DMS79 treated with DMSO at 0.1 percent for 48 hours (cell line): ENCODE results near the gene ABI1.
"Not testable (repeated sequence)": the region's sequence is repeated elsewhere in the genome, so short reads cannot be mapped to it uniquely, and the experiment has no call there.

Experiments used
- DNase-seq: peaks from one replicate; lab custom pipeline; 2025; lab: John Stamatoyannopoulos, UW

Gene ABI1

DNA sequence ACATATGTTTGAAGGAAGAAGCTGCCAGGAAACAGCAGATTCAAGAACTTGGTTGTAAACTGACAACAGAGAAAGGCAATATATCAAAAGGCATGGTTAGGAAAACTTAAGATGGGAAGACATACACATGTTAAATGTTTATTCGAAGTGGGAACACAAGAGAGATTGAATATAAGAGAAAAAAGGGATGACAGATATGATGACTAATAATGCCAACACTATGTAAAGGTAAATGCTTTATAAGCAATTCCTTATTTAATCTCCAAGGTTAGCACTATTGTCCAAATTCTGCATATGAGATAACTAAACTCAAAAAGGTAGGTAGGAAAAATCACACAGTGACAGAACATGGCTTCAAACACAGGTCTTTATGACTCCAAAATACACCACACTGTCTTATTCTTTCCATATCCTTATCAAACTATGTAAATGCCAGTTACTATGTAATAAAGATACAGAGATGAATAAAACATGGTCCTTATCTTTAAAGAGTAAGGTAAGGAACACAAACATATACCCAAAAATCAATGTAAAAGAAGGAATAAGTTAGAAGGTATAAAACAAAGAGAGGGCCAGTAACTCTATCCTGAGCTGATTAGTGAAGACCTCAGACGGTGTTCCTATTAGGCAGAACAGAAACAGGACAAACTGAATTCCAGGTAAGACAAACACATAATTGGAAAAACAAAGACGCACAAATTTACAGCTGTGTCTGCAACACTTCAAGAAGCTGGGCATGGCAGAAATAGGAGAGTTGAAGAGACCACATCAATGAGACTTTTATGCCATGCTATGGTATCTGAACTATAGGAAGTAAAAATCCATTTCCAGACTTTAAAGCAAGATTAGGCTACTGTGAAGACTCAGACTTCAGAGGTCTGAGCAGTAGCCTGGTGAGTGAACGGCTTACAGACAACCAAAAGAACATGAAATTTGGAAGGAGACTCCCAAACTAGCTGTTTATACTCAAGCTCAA is 56.1 kb downstream of the ABI1 start:
- DNase-seq: no peak

DNA sequence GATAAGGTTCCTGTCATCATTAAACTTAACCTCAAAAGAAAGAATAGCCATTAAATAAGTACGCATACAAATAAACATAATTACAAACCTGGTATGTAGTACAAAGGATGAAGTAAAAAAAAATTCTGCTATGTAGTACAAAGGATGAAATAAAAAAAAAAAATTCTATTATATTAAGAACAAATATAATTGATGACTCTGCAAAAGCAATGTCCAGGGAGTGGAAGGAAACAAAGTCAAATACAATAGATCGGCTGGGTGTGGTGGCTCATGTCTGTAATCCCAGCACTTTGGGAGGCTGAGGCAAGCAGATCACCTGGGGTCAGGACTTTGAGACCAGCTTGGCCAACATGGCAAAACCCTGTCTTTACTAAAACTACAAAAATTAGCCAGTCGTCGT is 56.9 kb downstream of the ABI1 start:
- DNase-seq: no peak

DNA sequence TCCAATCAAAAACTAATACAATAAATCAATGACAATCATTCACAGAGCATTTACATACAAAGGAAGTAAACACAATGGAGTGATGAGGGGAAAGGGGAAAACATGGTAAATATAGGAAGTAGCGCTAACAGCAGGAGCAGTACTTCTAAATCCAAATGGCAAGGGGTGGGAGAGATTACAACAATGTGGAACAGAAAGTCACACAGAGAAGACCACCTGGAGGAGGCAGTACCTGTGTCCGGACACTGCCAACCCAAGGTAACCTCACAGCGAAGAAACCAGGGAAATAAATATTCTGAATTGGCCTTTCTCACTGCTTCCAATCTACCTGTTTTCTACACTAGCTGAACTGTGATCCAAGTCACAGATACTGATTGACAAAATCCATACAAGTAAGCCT is 58.2 kb downstream of the ABI1 start:
- DNase-seq: no peak

DNA sequence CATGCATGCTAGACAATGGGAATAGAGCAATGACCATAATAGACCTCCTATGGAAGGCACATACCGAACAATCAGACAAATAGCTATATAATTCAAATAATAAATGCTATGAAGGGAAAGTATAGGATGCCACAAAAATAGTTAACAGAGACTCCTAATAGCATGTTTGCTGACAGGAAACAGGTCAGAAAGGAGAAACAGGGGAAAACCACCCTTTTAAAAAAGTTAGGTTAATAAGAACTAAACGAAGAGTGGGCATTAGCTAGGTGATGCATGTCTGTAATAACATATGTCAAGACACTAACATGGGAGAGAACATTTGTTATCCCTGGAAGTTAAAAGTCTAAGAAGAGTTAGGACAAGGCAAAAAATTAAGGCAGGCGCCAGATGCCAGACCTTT is 58.9 kb downstream of the ABI1 start:
- DNase-seq: no peak

DNA sequence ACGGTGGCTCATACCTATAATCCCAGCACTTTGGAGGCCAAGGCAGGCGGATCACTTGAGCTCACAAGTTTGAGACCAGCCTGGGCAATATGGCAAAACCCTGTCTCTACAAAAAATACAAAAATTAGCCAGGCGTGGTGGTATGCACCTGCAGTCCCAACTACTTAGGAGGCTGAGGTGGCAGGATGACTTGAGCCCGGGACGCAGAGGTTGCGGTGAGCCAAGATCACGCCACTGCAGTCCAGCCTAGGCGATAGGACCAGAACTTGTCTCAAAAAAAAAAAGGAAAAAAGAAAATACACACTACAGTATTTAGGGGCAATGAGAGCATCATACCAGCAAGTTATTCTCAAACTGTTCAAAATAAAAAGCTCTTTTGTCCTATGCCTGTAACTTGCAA is 59.5 kb downstream of the ABI1 start:
- DNase-seq: no peak

DNA sequence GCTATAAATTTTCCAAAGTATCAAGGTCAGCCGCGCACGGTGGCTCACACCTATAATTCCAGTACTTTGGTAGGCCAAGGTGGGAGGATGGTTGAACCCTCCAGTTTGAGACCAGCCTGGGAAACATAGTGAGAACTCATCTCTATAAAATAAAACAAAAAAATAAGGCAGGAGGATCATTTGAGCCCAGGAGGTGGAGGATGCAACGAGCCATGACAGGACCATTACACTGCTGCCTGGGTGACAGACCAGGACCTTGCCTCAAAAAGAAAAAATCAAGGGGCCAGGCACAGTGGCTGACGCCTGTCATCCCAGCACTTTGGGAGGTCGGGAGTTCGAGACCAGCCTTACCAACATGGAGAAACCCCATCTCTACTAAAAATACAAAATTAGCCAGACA is 60.3 kb downstream of the ABI1 start:
- DNase-seq: no peak

DNA sequence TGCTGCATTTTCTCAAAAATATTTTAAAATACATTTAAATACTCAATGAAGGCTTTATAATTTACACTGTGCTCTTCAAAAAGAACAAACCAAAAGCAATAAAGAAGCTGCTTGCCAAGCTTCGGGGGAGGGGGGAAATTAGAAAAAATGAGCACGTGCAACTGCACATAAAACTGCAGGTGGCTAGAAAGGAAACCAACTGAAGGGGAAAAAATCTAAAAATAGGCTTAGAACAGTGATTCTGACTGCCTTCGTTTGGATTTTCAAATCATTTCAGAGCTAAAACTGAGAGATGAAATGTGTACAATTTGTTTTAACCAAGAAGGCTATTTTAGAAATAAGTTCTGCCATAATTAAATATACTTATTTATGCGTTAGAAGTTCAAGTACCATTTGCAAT is 61.4 kb downstream of the ABI1 start:
- no peak for DNase-seq

DNA sequence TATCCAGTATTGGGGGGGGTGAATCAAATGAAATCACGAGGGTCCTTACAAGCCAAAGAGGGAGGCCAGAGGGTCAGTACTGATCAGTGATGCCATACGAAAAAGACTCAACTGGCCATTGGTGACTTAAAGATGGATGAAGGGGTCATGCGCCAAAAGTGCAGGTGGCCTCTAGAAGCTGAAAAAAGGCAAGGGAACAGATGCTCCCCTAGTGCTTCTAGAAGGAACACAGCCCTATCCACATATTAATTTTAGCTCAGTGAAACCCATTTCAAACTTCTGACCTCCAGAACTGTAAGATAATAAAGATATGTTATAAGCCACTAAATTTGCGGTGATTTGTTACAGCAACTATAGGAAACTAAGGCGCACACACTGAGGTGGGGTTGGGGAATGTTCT is 62.5 kb downstream of the ABI1 start:
- no peak for DNase-seq

DNA sequence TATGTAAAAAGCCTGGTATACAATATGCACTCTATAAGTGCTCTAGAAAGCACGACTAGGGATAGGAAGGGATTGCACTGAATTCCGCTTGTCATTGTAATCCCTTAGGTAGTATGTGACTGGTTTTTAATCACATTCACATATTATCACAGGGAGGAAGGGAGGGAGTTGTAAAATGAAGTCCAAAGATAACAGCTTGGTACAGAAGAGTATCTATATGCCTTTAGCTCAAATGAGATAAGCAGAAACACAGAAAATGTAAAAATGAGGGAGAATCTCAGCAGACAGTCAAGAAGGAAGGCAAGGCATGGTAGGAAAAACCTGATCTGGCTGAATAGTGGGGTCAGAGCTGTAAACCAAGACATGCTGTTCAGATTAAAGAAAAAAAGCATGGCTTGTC is 63.4 kb downstream of the ABI1 start:
- no peak for DNase-seq

DNA sequence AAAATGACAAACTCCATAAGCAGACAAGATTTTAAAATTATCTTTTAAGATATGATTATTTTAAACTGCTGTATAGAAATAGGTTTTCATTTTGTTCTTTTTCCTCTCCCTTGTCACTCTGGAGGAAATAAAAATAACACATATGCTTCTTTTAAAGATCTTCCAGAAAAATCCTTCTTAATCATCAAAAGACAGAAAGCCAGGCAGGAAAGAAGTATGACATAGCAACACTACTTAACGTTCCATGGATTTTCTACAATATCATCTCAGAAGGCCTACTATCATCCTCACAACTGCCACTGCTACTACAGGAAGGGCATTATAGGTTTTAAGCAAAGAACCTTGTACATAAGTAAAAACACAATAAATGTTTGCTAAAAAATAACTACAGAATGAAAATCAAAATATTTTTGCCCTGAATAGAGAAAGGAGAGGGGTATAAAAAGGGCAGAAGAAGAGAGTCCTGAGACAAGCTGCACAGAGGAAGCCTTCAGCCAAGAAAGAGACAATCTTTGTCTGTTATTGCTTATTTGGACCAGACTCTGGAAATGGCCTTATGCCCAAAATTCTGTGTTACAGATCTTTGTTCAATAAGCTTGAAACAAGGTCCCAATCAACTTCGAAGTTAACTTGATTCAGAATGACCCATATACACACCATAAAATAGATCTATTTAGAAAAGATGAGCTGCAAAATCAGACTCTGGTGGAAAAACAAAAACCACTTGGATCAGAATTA is 67.8 kb downstream of the ABI1 start:
- no peak for DNase-seq

DNA sequence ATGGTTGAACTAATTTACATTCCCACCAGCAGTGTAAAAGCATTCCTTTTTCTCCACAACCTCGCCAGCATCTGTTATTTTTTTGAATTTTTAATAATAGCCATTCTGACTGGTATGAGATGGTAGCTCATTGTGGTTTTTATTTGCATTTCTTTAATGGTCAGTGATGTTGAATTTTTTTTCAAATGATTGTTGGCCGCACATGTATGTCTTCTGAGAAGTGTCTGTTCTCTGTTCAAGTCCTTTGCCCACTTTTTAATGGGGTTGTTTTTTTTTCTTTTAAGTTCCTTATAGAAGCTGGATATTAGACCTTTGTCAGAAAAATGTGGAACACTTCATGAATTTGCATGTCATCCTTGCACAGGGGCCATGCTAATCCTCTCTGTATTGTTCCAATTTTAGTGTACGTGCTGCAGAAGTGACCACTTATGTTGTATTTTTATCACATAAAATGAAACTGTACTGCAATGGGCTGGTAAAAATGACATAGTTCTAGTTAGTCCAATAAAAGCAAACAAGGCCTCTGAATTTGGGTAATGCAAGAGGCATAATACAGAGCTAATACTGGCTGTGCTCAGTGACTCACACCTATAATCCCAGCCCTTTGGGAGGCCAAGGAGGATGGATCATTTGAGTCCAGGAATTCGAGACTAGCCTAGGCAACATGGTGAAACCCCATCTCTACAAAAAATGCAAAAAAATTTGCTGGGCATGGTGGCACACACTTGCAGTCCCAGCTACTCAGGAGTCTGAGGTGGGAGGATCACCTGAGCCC is 70.3 kb downstream of the ABI1 start:
- no peak for DNase-seq

DNA sequence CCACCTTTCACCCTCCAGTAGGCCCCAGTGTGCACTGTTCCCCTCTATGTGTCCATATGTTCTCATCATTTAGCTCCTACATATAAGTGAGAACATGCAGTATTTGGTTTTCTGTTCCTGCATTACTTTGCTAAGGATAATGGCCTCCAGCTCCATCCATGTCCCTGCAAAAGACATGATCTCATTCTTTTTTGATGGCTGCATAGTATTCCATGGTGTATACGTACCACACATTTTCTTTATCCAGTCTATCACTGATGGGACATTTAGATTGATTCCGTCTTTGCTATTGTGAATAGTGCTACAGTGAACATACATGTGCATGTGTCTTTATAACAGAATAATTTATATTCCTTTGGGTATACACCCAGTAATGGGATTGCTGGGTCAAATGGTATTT is 71.0 kb downstream of the ABI1 start:
- not testable (repeated sequence) for DNase-seq

DNA sequence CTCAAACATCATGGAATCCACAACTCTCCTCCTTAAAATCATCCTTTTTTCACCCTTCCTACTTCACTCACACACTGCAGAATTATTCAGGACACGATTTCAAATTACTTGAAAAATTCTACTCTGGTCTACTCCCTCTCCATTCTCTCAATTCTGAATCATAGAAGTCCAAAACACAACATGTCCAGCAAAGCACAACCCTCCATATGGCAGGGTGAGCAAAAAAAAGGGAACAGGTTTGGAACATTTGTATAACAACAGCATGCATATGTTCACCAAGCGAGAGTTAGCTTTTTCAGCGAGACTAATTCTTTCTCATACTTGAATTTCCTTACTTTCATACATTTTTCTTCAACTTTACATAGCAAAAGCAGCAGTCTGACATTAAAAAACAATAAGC is 73.4 kb downstream of the ABI1 start:
- no peak for DNase-seq

DNA sequence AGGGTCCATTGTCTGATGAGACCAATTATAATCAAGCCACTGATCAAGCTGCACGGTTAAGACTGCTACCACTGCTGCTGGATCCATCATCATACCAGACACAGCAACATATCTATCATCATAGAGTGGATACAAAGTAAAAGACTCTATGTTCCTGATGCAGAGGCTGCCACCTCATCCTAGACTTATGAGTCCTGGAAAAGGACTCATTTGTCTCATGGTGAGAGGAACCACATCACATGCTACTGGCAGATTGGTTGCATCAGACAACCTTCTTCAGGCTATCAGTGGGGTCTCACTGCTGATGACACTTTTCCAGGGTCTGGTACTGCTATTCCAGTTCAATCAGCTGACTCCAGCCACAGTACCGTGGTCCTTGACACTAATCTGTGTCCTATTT is 79.0 kb downstream of the ABI1 start:
- DNase-seq: no peak

DNA sequence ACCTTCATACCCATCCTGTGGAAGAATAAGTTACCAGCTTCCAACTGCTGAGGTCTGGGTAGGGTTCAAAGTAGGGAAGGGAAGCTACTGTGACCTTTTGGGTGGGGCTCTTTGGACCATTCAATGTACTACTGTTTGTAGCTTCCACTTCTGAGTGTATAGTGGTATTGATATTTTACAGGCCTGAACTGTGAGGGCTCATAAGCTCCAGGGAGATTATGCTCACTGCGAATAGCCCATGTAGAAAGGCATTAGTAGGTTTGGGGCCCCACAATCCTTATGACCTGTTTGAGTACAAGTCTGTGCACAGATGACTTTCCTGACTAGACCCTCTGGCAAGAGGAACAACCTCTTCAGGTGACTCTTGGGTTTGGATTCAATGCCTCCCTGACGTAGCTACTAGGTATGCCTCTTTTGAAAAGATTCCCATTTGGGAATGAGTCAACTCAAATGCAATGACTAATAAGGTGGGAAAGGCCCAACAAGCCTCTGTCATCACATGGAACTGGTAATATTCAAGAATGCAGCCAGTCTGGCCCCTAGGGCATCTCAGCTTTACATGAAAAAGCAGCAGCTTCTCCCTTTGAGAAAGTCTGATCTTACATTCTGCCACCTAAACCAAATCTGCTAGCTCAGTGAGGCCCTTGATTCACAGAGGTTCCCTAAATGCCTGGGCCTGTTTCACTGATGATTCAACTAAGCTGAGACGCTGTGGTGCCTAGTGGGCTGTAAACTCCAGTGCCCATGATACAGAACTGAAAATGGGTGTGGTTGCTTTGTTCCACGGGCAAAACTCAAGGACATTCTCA is 79.8 kb downstream of the ABI1 start:
- DNase-seq: no peak

DNA sequence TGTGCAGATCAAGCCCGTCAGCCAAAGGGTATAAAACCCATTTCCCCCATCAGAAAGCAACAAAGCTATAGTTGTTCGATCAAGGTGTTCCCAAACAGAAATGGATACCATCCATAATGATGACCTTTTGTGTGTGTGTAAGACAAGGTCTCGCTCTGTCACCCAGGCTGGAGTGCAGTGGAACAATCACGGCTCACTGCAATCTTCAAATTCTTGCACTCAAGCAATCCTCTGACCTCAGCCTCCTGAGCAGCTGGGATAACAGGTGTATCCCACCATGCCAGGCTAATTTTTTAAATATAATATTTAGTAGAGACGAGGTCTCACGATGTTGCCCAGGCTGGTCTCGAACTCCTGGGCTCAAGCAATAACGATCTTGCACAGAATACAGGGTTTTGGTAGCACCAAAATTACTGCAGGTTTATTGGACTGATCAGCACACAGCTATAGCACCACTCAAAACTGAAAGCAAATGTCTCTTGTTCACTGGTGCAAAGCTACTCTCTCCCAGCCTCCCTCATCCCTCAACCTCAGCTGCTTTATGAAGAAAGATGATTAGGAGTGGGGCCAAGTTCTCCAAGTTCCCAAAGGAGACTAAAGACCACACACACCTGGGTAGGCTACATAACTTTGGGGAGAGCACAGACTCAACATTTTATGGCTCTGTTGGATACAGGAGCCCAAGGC is 80.5 kb downstream of the ABI1 start:
- no peak for DNase-seq

DNA sequence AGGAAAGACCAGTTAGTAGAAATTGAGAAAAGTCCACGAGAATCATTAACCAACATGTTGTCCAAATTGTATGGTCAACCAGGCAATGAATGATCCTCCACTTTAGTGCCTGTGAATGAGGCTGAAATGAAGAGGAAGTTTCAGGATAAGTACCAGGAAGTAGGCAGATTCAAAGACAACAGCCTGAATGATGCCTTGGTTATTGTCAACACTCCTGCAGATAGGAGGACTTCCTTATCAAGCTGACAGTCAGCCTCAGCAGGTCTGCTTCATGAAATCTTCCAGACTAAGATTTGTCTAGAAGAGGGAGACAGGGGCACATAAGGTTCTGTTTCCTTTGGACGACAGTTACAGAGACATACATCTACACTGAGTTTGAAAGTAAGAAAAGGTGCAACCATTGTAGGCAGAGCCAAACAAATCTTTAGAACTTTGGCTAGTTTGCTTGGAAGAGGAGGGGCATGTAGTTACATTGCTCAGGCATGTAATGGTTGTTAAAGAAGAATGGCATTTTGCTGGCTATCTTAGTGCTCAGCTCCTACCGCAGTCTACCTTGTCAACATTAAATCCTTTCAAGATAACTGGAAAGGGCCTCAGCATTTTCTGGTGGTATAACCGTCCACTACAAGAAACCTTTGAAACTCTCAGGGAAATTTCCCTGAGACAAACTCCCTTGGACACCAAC is 81.4 kb downstream of the ABI1 start:
- no peak for DNase-seq

DNA sequence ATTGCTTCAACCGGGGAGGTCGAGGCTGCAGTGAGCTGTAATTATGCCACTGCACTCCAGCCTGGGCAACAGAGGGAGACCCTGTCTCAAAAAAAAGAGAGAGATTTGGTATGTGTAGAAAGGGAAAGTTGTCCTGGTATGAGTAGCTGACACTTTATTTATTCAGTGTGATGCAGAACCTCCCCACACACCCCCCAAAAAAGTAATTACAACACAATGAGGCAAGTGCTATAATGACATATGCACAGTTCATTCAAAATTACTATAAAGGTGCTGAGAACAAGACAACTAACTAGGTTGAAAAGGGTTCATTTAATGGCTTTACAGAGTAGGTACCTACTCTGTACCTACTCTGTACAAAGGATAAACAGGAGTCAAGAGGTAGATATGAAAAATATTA is 83.1 kb downstream of the ABI1 start:
- no peak for DNase-seq

DNA sequence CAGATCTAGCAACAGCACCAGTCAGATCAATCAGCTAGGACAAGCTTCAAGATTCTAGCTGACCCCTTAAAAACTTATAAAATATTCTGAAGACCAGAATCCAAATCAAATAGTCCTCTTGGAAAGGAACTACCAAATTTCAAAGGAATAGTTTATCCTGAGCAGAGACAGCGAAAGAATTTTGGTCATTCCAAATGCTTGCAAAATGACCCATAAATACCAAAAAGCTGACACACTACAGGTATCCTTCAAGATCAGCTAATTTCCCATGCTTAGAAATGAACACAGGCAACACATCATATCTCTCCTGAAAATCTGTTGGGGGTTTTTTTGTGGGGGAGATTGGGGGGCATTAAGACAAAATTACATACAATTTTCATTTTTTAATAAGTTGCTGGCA is 84.5 kb downstream of the ABI1 start:
- no peak for DNase-seq

DNA sequence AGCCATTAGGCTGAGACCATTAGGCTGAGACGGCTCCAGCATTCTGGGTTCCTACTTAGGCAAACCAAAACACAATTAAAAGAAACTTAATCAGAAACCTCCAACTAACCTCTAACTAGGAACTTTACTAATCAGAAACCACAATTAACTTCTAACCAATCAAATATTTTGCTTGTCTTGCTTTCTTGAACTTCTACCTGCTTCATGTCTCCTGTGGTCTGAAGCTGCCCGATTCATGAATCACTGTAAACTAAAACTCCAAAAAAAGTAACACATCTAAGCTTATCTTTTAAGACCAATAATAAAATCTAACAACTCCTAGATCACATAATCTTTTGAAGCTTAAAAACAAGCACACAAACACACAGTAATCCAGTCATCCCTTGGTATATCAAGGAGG is 87.1 kb downstream of the ABI1 start:
- DNase-seq: no peak

DNA sequence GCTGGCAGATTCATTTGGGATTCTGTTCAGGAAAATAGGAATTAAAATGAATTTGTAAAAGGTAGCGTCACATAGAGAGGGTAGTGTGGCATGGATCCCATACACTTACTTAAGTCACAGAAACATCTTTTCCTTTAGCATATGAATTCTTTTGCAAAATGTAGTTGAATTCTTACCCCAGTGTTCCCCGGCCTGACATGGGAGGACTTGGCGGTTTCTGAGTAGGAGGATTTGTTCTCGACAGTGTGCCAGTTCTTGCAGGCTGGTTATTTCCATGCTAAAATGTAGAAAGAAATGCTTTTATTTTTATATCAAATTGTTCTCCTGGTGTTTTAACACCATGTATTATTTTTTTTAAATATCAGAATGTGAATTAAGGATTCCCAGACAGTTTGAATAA is 90.7 kb downstream of the ABI1 start:
- DNase-seq: no peak
